K562 (cell line): Measurements from ENCODE around the gene LOC128125822.

Experiments used
- ARHGAP35 ChIP-seq: fragments of 450-650 bp; IDR thresholded peaks from 2 replicates; pipeline ENCODE4 v1.6.1; 2018; ENCODE audit not compliant: partially characterized antibody
- CBFA2T2 ChIP-seq: fragments of 450-650 bp; conservative IDR thresholded peaks from 2 replicates; pipeline ENCODE4 v1.6.1; 2017; ENCODE audit warnings: mild to moderate bottlenecking
- EP400 ChIP-seq: fragments of 450-650 bp; IDR thresholded peaks from 2 replicates; pipeline ENCODE4 v1.6.1; 2017; ENCODE audit warnings: antibody characterized with exemption, mild to moderate bottlenecking, moderate library complexity
- GTF2A2 ChIP-seq: IDR thresholded peaks from 2 replicates; pipeline ENCODE4 v1.6.1; 2016; ENCODE audit warnings: mild to moderate bottlenecking, missing genetic modification characterization, missing compliant biosample characterization
- JUNB ChIP-seq: fragments of 450-650 bp; formaldehyde crosslinking; conservative IDR thresholded peaks from 2 replicates; pipeline ENCODE4 v1.4.0; 2020; ENCODE audit warnings: mild to moderate bottlenecking
- MED1 ChIP-seq: sonication (generic); formaldehyde crosslinking; IDR thresholded peaks from 2 replicates; pipeline ENCODE4 v1.8.1; 2023; ENCODE audit warnings: missing genetic modification reagents, borderline replicate concordance
- MXI1 ChIP-seq: IDR thresholded peaks from 2 replicates; pipeline ENCODE4 v1.6.1; 2011; ENCODE audit warnings: low read depth, mild to moderate bottlenecking, improper control_type of control experiment, low read length
- NR2C2 ChIP-seq, 2 experiments: fragments of 200-800 bp in 1 of 2; sonication (Bioruptor generic) in 1 of 2; sonication (generic) in 1 of 2; formaldehyde crosslinking in 1 of 2; IDR thresholded peaks; 2 replicates each; pipeline versions ENCODE4 v1.6.1 to v1.8.0; 2016 to 2022; ENCODE audit warnings: mild to moderate bottlenecking in 1 of 2, missing compliant biosample characterization in 1 of 2, missing genetic modification characterization in 1 of 2, missing genetic modification reagents in 1 of 2
- RBBP5 ChIP-seq: fragments of 200-600 bp; sonication (generic); IDR thresholded peaks from 2 replicates; pipeline ENCODE4 v1.6.1; 2012; ENCODE audit warnings: borderline replicate concordance, mild to moderate bottlenecking, low read length, control low read depth, inconsistent platforms; ENCODE audit not compliant: insufficient read depth, poor library complexity, severe bottlenecking
- TEAD4 ChIP-seq, 2 experiments: sonication (generic) in 1 of 2; formaldehyde crosslinking in 1 of 2; IDR thresholded peaks; 2 replicates each; pipeline versions ENCODE4 v1.6.1 to v1.8.0; 2012 to 2022; ENCODE audit warnings: borderline replicate concordance in 1 of 2, inconsistent platforms in 1 of 2, low read length in 1 of 2, mild to moderate bottlenecking in 1 of 2, missing genetic modification reagents in 1 of 2
- XRCC4 ChIP-seq: IDR thresholded peaks from one replicate; pipeline ENCODE4 v1.6.1; 2011; ENCODE audit not compliant: insufficient read depth, insufficient read length; ENCODE audit errors: extremely low read depth
- ZBED1 ChIP-seq: IDR thresholded peaks from 2 replicates; pipeline ENCODE4 v1.6.1; 2014
- ZFP36 ChIP-seq: fragments of 150-350 bp; IDR thresholded peaks from 2 replicates; pipeline ENCODE4 v1.6.1; 2018; ENCODE audit warnings: low read length, low read depth; ENCODE audit not compliant: partially characterized antibody
- ZNF584 ChIP-seq: fragments of 200-800 bp; sonication (Bioruptor generic); IDR thresholded peaks from 2 replicates; pipeline ENCODE4 v1.6.1; 2016; ENCODE audit warnings: low read depth, mild to moderate bottlenecking, missing genetic modification characterization, missing compliant biosample characterization
- ZNF695 ChIP-seq: fragments of 450-650 bp; formaldehyde crosslinking; IDR thresholded peaks from 2 replicates; pipeline ENCODE4 v1.4.0; 2020; ENCODE audit warnings: mild to moderate bottlenecking, moderate library complexity
- ZNF76 ChIP-seq: fragments of 250-450 bp; sonication (Bioruptor Pico); IDR thresholded peaks from 2 replicates; pipeline ENCODE4 v1.4.0; 2020; ENCODE audit warnings: mild to moderate bottlenecking, moderate library complexity, borderline replicate concordance
- TF ChIP-seq, protein P1 (sequence below): fragments of 250-450 bp; sonication (Bioruptor Pico); IDR thresholded peaks from 2 replicates; pipeline ENCODE4 v1.4.0; 2020
- TF ChIP-seq, protein P2 (sequence below): fragments of 450-650 bp; conservative IDR thresholded peaks from 2 replicates; pipeline ENCODE4 v1.6.1; 2016; ENCODE audit warnings: missing genetic modification characterization, low read depth, mild to moderate bottlenecking, missing compliant biosample characterization, moderate library complexity
- TF ChIP-seq, protein P3 (sequence below): fragments of 250-450 bp; sonication (Bioruptor Pico); IDR thresholded peaks from 2 replicates; pipeline ENCODE4 v1.4.0; 2020; ENCODE audit warnings: borderline replicate concordance

Gene LOC128125822

DNA sequence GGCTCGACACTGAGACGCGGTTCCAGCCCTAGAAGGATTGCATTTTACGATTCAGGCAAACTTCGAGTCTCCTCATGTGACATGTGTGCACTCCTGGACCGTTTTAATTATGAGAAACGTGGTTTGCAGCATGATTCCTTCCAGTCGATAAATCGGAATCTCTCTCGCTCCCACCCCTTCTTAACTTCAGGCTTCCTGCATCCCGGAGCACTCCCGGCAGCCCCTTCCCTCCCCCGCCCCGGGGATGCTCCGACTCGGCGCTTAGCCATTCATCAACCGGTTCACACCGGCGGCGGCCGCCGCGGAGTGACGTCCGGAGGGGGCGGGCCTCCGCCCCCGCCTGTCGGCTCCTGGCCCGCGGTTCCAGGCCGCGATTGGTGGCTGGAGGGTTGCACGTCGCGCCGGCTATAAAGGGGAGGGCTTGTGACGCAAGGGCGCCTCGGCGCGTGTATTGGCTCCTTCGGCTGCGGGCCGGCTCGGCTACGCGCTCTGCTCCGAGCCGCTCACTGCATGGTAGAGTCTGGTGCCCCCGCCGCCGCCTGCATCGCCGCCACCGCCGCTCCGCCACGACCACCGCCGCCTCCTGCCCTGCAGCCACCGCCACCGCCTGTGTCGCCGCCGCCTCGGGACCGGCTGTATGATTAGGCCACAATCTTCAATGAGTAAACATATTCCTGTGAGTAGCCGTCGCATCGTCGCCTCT is at the start of gene LOC128125822, which contains the start of gene PTP4A1 (continued):
- TF ChIP-seq ARHGAP35 (no peak), MED1 (CRISPR knock-in tag) (no peak), CBFA2T2 (no peak), ZNF584 (CRISPR knock-in tag) (0 out of 2 replicates have a peak, but pooled peaks have one; percentile 33), GTF2A2 (tag) (no peak), JUNB (CRISPR knock-in tag) (no peak), MXI1 (no peak), XRCC4 (no peak), RBBP5 (peak; percentile 33), ZFP36 (no peak), TEAD4 (IDR thresholded peaks at IDR 0.05; ENCODE audit: low read length) (no peak), TEAD4 (CRISPR knock-in tag; IDR thresholded peaks at IDR 0.05; ENCODE audit: borderline replicate concordance) (no peak), EP400 (peak; percentile 76; the same call in 1 of the 2 replicates), ZNF695 (CRISPR knock-in tag) (no peak), ZBED1 (peak; percentile 65; the same call in 1 of the 2 replicates), NR2C2 (CRISPR knock-in tag; IDR thresholded peaks at IDR 0.05) (no peak), NR2C2 (tag; IDR thresholded peaks at IDR 0.05) (no peak; the same call in 1 of the 2 replicates), ZNF76 (CRISPR knock-in tag) (no peak)
- TF ChIP-seq, protein P1, sequence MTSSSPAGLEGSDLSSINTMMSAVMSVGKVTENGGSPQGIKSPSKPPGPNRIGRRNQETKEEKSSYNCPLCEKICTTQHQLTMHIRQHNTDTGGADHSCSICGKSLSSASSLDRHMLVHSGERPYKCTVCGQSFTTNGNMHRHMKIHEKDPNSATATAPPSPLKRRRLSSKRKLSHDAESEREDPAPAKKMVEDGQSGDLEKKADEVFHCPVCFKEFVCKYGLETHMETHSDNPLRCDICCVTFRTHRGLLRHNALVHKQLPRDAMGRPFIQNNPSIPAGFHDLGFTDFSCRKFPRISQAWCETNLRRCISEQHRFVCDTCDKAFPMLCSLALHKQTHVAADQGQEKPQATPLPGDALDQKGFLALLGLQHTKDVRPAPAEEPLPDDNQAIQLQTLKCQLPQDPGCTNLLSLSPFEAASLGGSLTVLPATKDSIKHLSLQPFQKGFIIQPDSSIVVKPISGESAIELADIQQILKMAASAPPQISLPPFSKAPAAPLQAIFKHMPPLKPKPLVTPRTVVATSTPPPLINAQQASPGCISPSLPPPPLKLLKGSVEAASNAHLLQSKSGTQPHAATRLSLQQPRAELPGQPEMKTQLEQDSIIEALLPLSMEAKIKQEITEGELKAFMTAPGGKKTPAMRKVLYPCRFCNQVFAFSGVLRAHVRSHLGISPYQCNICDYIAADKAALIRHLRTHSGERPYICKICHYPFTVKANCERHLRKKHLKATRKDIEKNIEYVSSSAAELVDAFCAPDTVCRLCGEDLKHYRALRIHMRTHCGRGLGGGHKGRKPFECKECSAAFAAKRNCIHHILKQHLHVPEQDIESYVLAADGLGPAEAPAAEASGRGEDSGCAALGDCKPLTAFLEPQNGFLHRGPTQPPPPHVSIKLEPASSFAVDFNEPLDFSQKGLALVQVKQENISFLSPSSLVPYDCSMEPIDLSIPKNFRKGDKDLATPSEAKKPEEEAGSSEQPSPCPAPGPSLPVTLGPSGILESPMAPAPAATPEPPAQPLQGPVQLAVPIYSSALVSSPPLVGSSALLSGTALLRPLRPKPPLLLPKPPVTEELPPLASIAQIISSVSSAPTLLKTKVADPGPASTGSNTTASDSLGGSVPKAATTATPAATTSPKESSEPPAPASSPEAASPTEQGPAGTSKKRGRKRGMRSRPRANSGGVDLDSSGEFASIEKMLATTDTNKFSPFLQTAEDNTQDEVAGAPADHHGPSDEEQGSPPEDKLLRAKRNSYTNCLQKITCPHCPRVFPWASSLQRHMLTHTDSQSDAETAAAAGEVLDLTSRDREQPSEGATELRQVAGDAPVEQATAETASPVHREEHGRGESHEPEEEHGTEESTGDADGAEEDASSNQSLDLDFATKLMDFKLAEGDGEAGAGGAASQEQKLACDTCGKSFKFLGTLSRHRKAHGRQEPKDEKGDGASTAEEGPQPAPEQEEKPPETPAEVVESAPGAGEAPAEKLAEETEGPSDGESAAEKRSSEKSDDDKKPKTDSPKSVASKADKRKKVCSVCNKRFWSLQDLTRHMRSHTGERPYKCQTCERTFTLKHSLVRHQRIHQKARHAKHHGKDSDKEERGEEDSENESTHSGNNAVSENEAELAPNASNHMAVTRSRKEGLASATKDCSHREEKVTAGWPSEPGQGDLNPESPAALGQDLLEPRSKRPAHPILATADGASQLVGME (CRISPR knock-in tag) = no peak
- TF ChIP-seq, protein P2, sequence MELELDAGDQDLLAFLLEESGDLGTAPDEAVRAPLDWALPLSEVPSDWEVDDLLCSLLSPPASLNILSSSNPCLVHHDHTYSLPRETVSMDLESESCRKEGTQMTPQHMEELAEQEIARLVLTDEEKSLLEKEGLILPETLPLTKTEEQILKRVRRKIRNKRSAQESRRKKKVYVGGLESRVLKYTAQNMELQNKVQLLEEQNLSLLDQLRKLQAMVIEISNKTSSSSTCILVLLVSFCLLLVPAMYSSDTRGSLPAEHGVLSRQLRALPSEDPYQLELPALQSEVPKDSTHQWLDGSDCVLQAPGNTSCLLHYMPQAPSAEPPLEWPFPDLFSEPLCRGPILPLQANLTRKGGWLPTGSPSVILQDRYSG = no peak; the same call in 1 of the 2 replicates
- TF ChIP-seq, protein P3, sequence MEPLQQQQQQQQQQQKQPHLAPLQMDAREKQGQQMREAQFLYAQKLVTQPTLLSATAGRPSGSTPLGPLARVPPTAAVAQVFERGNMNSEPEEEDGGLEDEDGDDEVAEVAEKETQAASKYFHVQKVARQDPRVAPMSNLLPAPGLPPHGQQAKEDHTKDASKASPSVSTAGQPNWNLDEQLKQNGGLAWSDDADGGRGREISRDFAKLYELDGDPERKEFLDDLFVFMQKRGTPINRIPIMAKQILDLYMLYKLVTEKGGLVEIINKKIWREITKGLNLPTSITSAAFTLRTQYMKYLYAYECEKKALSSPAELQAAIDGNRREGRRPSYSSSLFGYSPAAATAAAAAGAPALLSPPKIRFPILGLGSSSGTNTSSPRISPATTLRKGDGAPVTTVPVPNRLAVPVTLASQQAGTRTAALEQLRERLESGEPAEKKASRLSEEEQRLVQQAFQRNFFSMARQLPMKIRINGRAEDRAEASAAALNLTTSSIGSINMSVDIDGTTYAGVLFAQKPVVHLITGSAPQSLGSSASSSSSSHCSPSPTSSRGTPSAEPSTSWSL (CRISPR knock-in tag) = no peak
